Measurements from ENCODE around the gene A1BG. TPM values are rescaled to one million over a fixed set of nuclear protein-coding genes. Genes with fewer than 3 reads are reported as not detected.
A peak's percentile ranks its signal among the peaks of the same experiment; 100 is the strongest.

The A1BG gene
- total RNA-seq, 1 experiment from 2014 or later: 1.2 TPM

DNA sequence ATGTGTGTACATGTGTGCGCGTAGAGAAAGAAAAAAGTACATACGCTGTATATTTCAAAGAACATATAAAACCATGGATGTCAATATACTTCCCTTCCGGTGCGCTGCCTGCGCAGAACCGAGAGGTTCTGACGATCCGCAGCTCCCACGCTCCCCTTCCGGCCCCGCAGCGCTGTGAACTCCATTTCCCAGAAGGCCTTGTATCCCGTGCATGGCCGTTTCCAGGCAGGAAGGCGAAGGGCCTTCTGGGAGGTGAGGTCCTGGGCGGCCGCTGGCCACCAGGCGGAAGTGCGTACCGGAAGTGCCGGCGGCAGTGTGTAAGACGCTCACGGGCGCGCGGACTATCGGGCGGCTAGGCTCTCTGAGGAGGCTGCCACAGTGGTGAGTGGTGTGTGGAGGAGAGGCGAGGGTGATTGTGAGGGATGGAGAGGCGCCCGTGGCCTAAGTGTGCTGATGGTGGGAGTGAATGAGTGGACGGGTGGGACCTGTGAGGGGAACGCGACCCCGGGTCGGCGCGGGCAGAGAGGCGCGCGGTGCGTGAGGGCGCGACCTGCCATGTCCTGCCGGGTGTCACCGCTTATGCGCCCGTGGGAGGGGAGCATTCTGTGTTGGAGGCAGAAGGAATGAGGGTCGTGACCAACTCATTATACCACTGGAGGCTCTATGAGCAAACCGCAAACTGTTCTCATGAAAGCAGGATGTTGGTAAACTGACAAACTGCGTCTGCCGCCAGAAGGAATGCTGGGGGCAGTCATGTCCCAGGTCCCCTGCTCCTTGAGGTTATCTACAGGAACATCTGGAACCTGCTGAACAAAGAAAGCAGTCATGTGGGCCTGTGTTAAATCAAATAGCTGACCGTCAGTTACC lies 48.0 kb downstream of the A1BG start, which contains the start of gene ERVK3-1:
Gene ERVK3-1, plus strand, starts transcription at position 313 of the 867 bp plus-strand sequence. CDS start 6,792 bp downstream, outside the sequence.
- ATAC-seq: peak; percentile 99
- H3K9me2 ChIP-seq (ENCODE audit: insufficient read depth): no peaks in the 10 kb centered on the region
- H3K79me2 ChIP-seq (ENCODE audit: insufficient read depth, low read length): peaks cover 42% of the 10 kb centered on the region
- DNase-seq (ENCODE audit: low read depth, low spot score): peak; percentile 91
- H3K27ac ChIP-seq (ENCODE audit: low read depth, low read length): peak within 1 kb of the TSS; percentile 74
- no peaks in the 10 kb centered on the region for H3K27me3 ChIP-seq (ENCODE audit: insufficient read depth, low read length)
- no peak within 1 kb of the TSS for H2AFZ ChIP-seq (ENCODE audit: low read depth, low read length, poor library complexity, severe bottlenecking)
- POLR2A ChIA-PET: interaction anchor here (0.6 to 1.3 kb wide), 3 partner anchors 21 to 57 kb away, joined by 3 to 4 read pairs (median 3); partner anchors contain the start of genes ZNF497 and ZSCAN22
- peaks cover 15 to 37% of the 10 kb centered on the region in 2 experiments for H3K36me3 ChIP-seq (ENCODE audit: control insufficient read depth in 1 of 2, insufficient read depth in 2 of 2, low read length in 2 of 2)
- peak within 1 kb of the TSS; percentile 80 for H3K4me2 ChIP-seq (ENCODE audit: low read length)
- BruUV-seq (replicated peaks): no TSS peak
- H3K4me1 ChIP-seq (ENCODE audit: control insufficient read depth in 1 of 2, insufficient read depth in 2 of 2, low read length in 2 of 2): peaks cover 5 to 15% of the 10 kb centered on the region in 2 experiments; a peak in 3 of 4 replicates
- RAD21 ChIA-PET (ENCODE audit: low non-redundant PET in 1 of 2, low total read pairs in 2 of 2, uncharacterized antibody in 2 of 2, unreplicated experiment in 2 of 2): no interaction called here
- CTCF ChIA-PET: no interaction called here
- H3K9me3 ChIP-seq (ENCODE audit: control insufficient read depth in 1 of 2, insufficient read depth in 1 of 2, low read depth in 1 of 2, low read length in 2 of 2): no peaks in the 10 kb centered on the region; a peak in 1 of 4 replicates
- intact Hi-C loops (cut with micrococcal nuclease): loop anchor here (1.0 to 5.0 kb wide), 2 partner anchors 21 to 78 kb away; partner anchors contain the start of genes ZNF544 and ZSCAN22
- peak within 1 kb of the TSS; percentile 92 to 93 for H3K4me3 ChIP-seq (replicated peaks in 1 of 2; ENCODE audit: low read depth in 1 of 2, low read length in 2 of 2)
- H3K9ac ChIP-seq (ENCODE audit: low read length): peak within 1 kb of the TSS; percentile 73
- no peaks in the 10 kb centered on the region for H4K20me1 ChIP-seq (ENCODE audit: insufficient read depth)
- TF ChIP-seq, protein P1, sequence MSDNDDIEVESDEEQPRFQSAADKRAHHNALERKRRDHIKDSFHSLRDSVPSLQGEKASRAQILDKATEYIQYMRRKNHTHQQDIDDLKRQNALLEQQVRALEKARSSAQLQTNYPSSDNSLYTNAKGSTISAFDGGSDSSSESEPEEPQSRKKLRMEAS (IDR thresholded peaks at IDR 0.05): peak; percentile 75
- peak; percentile 69 for TF ChIP-seq TCF7L2 (IDR thresholded peaks at IDR 0.05; ENCODE audit: borderline replicate concordance, extremely low read depth, insufficient read depth, insufficient read length)
- TF ChIP-seq ZFX (IDR thresholded peaks at IDR 0.05): no peak; the same call in 1 of the 2 replicates
- peak; percentile 90 for TF ChIP-seq SIN3A (IDR thresholded peaks at IDR 0.05; ENCODE audit: low read depth)
- peak; percentile 81 for TF ChIP-seq YY1 (IDR thresholded peaks at IDR 0.05; ENCODE audit: extremely low read depth, insufficient replicate concordance, low read depth, low read length)
- no peak for TF ChIP-seq ATF3 (IDR thresholded peaks at IDR 0.05)
- TF ChIP-seq POLR2AphosphoS5 (IDR thresholded peaks at IDR 0.05; ENCODE audit: low read depth, low read length): peak; percentile 86
- peak; percentile 78 for TF ChIP-seq POLR2A (IDR thresholded peaks at IDR 0.05; ENCODE audit: borderline replicate concordance, extremely low read depth, insufficient read depth, insufficient read length)
- TF ChIP-seq EGR1 (IDR thresholded peaks at IDR 0.05; ENCODE audit: low read depth): peak; percentile 57; the same call in 1 of the 2 replicates
- no peak for TF ChIP-seq JUND (IDR thresholded peaks at IDR 0.05)
- no peak for TF ChIP-seq EZH2 (IDR thresholded peaks at IDR 0.05)
- TF ChIP-seq ZBTB33 (IDR thresholded peaks at IDR 0.05; ENCODE audit: extremely low read depth, insufficient replicate concordance, low read length): no peak
- no peak for TF ChIP-seq SRF (IDR thresholded peaks at IDR 0.05; ENCODE audit: low read depth)
- TF ChIP-seq EZH2phosphoT487 (IDR thresholded peaks at IDR 0.05; ENCODE audit: borderline replicate concordance): no peak
- no peak for TF ChIP-seq RAD21 (IDR thresholded peaks at IDR 0.05; ENCODE audit: low read depth)
- no peak for TF ChIP-seq FOSL1 (IDR thresholded peaks at IDR 0.05; ENCODE audit: low read depth)
- no peak for TF ChIP-seq CEBPB (IDR thresholded peaks at IDR 0.05; ENCODE audit: low read depth)
- TF ChIP-seq, protein P2, sequence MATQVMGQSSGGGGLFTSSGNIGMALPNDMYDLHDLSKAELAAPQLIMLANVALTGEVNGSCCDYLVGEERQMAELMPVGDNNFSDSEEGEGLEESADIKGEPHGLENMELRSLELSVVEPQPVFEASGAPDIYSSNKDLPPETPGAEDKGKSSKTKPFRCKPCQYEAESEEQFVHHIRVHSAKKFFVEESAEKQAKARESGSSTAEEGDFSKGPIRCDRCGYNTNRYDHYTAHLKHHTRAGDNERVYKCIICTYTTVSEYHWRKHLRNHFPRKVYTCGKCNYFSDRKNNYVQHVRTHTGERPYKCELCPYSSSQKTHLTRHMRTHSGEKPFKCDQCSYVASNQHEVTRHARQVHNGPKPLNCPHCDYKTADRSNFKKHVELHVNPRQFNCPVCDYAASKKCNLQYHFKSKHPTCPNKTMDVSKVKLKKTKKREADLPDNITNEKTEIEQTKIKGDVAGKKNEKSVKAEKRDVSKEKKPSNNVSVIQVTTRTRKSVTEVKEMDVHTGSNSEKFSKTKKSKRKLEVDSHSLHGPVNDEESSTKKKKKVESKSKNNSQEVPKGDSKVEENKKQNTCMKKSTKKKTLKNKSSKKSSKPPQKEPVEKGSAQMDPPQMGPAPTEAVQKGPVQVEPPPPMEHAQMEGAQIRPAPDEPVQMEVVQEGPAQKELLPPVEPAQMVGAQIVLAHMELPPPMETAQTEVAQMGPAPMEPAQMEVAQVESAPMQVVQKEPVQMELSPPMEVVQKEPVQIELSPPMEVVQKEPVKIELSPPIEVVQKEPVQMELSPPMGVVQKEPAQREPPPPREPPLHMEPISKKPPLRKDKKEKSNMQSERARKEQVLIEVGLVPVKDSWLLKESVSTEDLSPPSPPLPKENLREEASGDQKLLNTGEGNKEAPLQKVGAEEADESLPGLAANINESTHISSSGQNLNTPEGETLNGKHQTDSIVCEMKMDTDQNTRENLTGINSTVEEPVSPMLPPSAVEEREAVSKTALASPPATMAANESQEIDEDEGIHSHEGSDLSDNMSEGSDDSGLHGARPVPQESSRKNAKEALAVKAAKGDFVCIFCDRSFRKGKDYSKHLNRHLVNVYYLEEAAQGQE (IDR thresholded peaks at IDR 0.05; ENCODE audit: low read depth): no peak
- TF ChIP-seq SP1 (IDR thresholded peaks at IDR 0.05; ENCODE audit: low read depth): peak; percentile 71
